ENCODE data around the gene GET4. TPM values are rescaled to one million over a fixed set of nuclear protein-coding genes. Genes with fewer than 3 reads are reported as not detected.

GET4 gene
- total RNA-seq, 1 experiment from 2014 or later, result 253 TPM

GRCh38 chr7:886626-887487, 10.5 kb downstream of the GET4 start:
- DNase-seq (ENCODE audit: low spot score), result no peak

DNA sequence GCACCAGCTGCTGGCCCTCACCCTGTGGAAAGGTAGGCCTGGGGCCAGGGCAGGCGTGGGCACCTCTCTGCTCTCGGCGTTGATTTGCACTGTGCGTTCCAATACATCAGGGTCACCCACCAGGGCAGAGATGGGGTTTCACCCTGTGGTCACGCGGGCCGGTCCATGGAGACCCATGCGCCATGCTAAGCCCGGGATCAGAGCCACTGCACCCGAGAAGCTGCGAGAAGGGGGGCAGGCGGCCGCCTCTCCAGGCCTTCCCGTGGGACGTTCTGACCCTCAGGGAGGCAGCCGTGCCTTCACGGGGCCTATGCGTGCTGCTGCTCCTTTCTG, 11.1 kb downstream of the GET4 start:
- DNase-seq (ENCODE audit: low spot score), result no peak

DNA sequence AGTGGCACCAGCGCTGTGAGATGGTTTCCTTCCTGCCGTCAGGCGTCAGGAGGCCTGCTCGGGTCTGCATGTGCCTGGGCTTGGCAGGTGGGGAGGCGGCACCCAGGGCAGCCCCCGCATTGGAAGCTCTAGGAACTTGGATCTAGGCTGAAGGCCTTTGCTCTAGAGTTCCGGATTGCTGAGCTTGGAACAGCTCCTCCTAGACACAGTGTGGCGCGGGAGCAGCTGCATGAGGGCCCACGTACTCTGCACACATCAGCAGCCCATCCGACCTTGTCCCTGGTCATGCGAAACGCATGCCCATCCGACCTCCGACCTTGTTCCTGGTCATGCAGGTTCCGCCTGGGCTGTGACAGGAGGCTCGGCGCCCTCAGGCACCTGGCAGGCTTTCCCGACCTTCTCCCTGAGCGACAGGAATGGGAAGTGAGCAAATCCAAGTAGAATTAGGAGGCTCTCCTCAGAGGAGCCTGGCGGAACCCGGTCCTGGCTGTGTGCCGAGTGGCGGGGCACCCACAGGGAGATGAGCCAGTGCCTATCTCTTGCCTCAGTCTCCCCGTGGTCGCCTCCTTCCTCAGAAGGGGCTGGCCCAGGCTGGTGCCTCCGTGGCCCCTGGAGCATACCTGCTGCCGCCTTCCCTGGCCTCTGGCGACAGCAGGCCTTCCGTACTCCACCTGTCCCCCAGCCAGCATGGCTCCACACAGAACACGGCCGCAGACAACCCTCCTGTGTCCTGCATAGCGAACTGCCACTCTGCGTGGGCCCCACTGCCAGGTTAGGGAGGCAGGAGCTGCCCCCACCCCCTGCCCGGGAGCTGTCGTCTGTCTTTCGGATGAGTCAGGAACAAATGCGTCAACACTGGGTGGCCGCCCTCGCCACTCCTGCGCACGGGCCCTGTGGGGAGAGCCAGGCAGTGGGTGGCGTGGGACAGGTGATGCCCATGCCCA, 12.0 kb downstream of the GET4 start:
- DNase-seq (ENCODE audit: low spot score), result no peak

GRCh38 chr7:889025-889390, 12.7 kb downstream of the GET4 start:
- DNase-seq (ENCODE audit: low spot score), result no peak

- no peak for DNase-seq (ENCODE audit: low spot score)
Measured at GRCh38 chr7:889391-889790, 13.0 kb downstream of the GET4 start.

GRCh38 chr7:890868-891267, 14.5 kb downstream of the GET4 start:
- no peak for DNase-seq (ENCODE audit: low spot score)

DNA sequence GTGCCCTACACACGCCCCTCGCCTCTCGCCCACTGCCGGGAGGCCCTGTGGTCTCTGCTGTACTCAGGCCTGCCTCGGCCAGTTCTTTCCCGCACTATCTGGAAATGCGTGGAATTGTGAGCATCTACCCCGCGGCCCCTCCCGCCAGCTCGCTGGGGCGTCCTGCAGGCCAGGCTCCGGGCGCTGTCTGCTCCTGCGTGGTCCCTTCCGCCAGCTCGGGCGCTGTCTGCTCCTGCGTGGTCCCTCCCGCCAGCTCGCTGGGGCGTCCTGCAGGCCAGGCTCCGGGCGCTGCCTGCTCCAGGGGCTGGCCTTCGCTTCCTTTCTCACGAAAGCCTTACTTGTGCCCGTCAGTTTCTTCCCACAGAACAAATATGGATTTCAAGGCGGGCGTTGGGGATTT, 14.9 kb downstream of the GET4 start:
- no peak for DNase-seq (ENCODE audit: low spot score)

DNA sequence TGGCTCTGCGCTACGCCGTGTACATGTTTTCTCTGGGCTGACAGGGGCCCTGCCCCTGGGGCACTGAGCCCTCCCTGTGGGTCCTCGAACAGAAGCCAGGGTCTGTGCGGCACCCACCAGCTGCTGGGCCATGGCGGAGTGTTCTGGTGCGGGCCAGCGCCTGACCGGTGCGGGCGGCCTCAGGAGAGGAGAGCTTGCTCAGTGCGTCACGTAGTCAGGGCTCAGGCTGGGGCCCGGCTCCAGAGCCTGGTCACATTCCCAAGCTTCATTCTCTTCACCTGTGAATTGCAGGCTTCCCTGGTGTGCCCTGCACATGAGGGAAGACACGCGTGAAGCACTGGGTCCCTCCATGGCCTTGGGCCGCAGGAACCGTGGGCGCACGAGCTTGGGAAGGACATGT, 15.5 kb downstream of the GET4 start:
- no peak for DNase-seq (ENCODE audit: low spot score)

GRCh38 chr7:892648-893593, 16.6 kb downstream of the GET4 start:
- no peak for DNase-seq (ENCODE audit: low spot score)

GRCh38 chr7:893686-894085, 17.3 kb downstream of the GET4 start:
- no peak for DNase-seq (ENCODE audit: low spot score)

DNA sequence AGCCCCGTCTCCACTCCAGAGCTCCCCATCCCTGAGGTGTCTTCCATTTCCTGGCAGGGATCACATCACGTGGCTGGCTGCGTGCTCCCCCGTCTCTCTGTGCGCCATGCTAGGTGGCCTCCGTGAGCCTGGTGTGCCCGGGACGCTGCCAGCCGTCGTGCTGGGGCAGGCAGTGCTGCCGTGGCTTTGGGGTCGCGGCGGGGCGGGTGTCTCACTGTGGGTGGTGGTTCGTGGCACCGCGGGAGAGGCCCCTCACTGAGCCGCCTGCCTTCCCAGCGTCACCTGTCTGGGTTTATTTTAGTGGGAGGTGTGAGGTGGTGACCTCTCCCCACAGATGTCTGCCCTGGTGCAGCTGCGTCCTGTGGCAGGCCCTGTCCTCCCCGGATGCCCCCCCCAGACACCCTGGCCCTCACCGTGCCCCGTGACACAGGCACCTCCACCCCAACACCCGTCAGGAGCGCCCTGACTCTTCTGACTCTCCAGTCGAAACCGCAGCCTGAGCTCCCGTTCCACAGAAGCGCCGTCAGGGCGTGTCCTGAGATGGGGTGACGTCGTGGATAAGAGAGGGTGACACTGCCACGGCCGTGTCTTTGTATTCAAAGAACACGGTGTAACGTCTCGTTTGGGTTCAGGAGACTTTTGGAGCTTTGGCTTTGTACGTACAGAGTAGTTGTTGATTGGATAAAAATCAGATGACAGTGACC, 18.0 kb downstream of the GET4 start:
- DNase-seq (ENCODE audit: low spot score), result no peak

- DNase-seq (ENCODE audit: low spot score), result no peak
Measured at GRCh38 chr7:894927-895450, 18.6 kb downstream of the GET4 start.

DNA sequence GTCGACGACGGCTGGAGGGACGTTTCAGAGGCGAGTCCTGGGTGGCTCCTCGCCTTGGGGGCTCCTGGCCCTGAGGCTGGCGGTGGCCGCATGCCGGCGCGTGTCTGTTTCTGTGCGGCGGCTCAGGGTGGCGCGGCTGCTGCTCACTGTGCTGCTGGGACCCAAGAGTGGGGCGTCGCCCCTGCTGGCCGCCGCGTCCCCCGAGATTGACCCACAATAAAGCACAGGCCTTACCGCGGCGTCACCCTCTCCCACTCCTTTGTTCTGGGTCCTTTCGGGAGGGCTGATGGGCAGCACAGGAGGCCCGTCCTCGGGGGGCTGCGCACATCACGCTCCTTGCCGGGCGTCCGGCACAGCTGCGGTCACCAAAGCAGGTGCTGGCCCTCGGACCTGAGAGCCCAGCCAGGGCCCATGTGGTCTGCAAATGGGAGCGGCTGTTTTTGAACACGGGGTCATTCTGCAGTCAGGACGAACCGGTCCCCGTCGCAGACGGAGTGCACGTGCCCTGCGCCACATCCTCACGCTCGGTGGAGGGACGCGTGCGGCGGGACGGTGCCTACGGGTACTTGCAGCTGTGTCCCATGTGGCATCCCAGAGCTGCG, 19.2 kb downstream of the GET4 start:
- DNase-seq (ENCODE audit: low spot score), result no peak

- DNase-seq (ENCODE audit: low spot score), result no peak
Measured at GRCh38 chr7:896346-897075, 20.2 kb downstream of the GET4 start.

DNA sequence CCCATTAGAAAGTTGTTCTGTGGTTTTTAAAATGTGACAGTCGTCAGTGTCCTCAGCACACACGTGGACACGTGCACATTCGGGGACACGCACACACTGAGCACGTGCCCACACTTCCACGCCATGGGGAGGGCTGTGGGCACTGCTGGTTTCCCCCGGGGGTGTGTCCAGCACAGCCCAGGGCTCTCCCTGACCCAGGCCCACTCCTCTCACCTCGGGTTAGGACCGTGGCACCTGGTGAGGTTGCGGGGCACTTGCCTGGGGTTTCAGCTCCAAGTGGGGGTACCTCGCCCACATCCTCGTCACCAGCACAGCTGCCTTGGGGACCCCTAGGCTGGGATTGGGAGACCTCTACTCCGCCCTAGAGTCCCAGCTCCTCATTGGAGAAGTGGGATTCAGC, 20.7 kb downstream of the GET4 start:
- no peak for DNase-seq (ENCODE audit: low spot score)

GRCh38 chr7:897771-898376, 21.5 kb downstream of the GET4 start:
- DNase-seq (ENCODE audit: low spot score), result peak; percentile 91

DNA sequence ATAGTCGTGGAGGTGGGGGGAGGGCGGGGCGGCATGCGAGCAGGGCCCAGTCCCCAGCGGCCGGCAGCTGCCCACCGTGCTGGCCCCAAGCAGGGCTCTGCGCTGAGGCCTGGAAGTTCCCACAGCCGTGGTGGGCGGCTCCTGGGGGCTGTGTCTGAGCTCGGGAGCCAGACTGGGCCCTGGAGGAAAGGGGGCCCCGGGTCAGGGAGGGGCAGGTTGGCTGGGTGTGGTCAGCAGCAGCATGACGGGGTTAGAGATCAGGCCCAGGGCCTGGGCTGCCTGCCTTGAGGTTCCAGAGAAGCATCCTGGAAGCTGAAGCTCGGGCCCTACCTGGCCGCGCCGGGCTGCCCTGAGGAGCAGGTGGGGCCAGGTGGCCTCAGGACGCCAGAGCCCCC, 22.1 kb downstream of the GET4 start:
- no peak for DNase-seq (ENCODE audit: low spot score)

DNA sequence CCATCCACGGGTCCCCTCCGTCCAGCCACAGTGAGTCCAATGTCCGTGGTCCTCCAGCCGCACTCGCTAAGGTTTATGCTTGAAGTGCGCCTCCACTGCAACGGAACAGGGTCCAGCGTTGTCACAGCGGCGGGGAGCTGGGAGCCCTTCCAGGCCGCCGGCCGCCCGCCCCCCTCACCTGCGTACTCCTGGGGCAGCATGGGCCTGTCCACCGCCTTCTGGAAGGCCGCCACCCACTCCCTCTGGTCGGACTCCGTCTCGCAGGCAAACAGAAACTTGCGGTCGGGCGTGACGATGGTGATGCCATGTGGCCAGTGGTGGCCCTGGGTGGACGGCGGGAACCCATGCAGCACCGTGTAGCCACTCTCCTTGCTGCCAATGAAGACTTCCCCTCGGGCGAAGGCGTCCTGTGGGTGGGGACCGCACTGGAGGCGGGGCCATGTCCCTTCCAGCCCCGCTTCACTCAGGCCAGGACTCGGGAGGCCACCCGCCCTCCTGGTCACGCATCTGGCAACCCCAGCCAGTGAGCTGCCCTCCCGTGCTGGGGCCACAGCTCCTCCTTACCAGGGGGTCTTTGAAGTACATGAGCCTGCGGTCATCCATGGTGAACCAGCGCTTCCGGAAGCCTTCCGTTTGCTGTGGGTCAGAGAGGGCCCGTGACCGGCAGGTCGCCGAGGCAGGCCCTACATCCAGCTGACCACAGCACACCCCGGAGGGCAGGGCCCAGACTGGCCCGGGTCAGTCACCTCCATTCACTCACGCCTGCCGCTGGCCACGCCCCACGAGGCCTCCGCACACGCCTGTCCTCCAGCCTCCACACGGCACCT, 22.7 kb downstream of the GET4 start:
- DNase-seq (ENCODE audit: low spot score), result no peak
